ENCODE results near the gene DCLK2.

DNA sequence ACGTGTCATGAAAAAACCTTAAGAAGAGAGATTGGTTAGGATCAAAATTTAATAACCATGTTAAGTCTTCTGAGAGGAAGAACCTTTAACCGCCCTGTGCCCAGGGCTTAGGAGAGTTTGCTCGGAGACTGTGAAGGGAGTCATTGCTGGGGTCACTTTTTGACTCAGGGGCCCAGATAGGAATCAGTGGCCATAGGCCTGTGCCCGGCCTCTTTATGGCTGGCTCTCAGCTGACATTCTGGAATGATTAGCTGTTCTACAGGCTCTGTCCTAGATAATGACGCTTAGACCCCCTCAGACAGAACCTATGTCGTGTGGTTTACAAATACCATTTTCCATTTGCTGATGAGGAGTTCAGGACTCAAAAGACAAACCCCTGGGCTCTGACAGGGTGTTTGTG lies 174.1 kb downstream of the DCLK2 start:
- TF ChIP-seq POLR2AphosphoS5 (IDR thresholded peaks at IDR 0.05): no peak
- TF ChIP-seq, protein P1, sequence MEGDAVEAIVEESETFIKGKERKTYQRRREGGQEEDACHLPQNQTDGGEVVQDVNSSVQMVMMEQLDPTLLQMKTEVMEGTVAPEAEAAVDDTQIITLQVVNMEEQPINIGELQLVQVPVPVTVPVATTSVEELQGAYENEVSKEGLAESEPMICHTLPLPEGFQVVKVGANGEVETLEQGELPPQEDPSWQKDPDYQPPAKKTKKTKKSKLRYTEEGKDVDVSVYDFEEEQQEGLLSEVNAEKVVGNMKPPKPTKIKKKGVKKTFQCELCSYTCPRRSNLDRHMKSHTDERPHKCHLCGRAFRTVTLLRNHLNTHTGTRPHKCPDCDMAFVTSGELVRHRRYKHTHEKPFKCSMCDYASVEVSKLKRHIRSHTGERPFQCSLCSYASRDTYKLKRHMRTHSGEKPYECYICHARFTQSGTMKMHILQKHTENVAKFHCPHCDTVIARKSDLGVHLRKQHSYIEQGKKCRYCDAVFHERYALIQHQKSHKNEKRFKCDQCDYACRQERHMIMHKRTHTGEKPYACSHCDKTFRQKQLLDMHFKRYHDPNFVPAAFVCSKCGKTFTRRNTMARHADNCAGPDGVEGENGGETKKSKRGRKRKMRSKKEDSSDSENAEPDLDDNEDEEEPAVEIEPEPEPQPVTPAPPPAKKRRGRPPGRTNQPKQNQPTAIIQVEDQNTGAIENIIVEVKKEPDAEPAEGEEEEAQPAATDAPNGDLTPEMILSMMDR (IDR thresholded peaks at IDR 0.05): no peak
- TF ChIP-seq POLR2A (IDR thresholded peaks at IDR 0.05): no peak
